ENCODE measurements around the gene DPYSL5.
"Not testable (repeated sequence)": the region's sequence is repeated elsewhere in the genome, so short reads cannot be mapped to it uniquely, and the experiment has no call there.

The DPYSL5 gene

DNA sequence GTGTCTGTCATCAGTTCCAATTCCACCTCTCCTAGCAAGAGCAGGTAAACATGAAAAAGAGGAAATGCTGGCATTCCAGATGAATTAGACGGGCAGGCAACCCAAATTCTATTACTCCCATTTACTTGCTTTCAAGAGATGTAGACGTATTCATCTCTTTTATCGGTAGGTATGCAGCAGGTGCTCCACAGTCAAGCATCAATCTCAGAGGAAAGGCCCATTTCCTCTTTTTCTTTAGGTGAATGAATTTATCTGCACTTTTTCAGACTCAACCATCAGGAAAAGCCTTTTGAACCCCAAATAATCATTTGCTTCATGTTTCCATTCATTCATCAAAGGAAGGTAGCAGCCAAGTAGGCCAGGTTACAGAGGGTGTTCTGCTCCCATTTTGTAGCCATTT, 27.9 kb downstream of the DPYSL5 start:
- DNase-seq = no peak

DNA sequence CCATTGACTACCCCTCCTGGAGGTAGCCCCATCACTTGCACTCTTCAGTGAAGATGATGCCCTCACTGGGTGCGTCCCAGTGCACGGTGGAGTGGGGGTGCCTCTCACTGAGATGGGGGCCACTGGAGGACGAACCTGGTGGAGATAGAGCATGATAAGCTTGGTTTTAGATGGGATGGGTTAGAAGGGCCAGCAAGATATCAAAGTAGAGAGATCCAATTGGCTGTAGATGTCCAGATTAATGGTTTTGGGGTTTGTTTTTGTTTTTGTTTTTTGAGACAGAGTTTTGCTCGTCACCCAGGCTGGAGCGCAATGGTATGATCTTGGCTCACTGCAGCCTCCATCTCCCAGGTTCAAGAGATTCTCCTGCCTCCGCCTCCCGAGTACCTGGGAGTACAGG, 28.3 kb downstream of the DPYSL5 start:
- no peak for DNase-seq

- DNase-seq = no peak
Measured at GRCh38 chr2:26877276-26877675, 29.3 kb downstream of the DPYSL5 start.

GRCh38 chr2:26880161-26880560, 32.2 kb downstream of the DPYSL5 start:
- DNase-seq = no peak

DNA sequence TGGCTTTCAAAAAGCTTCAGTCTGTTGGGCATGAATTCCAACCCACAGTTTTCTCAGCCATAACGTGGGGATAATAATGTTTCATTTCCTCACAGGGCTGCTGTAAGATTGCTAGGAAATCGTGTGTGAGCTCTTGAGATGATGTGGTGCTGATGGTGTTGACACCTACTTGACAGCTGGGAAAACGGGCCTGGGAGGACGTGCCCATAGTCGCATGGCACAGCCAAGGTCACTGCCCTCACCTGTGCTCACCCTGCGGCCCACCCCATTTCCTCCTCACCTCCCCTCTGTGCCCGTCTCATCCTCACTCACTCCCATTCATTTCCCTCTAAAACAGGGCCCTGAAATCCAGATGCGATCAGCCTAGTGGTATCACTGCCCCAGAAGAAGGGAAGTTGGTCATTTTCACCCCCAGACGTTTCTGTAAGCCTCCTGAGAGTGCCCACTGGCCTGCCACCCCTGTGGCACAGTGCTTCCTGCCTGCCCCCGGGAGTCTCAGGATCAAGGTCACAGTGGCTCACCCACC, 33.0 kb downstream of the DPYSL5 start:
- DNase-seq = no peak

- not testable (repeated sequence) for DNase-seq
Measured at GRCh38 chr2:26882220-26882619, 34.3 kb downstream of the DPYSL5 start.

DNA sequence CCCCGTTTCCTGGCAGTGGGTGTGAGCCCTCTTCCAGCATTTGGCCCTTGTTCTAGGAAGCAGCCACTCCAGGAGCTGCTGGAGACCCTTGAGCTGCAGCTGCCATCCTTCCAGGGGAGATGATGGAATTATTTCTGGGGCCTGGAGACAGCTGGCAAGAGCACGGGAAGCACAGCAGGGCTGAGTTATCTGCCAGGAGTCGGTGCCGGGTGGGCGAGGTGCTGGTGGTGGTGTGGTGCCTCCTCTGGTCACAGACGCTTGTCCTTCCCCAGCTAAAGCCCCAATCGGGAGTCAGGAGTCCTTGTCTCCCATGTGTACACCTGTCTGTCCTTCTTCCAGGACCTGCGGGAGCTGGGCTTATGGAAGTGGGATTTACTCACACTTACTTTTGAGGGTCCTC, 36.0 kb downstream of the DPYSL5 start:
- no peak for DNase-seq

GRCh38 chr2:26884486-26884885, 36.6 kb downstream of the DPYSL5 start:
- DNase-seq = no peak

DNA sequence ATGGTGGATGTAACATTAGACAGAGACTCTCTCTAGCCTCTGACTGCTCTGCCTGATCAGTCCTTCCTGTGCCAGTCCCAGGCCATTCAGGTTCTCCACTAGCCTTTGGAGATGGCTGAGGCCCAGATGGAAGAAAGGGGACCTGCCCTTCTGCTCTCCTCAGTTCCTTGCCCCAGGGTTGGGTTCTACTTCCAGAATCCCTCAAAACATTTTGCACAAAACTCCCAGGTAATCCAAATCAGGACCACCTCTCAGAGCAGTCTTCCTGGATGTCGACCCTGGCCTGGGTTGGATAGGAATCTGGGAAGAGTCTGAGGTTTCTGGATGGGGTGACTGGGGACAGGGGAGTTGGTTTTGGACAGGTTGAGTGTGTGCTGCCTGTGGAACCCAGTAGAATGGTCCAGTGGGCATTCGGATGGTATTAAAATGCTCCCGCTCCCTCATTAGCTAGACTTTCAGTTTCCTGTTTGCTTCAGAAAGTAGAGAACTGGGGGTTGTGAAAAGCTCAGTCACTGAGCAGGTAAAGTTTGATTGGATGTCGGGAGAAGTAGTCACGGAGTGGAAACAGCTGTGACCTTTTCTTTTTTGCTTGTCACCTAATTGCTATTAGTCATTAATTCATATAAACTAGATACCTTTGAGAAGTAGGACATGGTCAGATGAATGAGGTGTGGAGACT, 37.9 kb downstream of the DPYSL5 start:
- no peak for DNase-seq

DNA sequence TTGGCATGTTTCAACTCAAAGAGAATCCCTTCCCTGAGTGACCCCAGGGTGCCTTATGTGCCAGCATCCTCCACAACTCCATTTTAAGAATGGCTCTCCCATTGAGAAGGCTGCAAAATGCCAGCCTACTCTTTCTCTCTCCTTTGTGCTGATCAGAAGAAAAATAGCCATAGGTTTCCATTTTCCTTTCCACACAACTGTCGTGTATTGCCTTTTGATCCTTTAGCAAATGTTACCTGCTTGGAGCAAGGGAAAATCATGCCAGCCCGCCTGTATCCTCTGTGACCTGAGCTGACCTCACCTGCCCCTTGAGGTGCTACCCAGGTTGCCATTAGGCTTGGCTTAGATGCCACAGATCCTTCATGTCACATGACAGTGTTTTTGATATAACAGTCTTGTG, 38.8 kb downstream of the DPYSL5 start:
- DNase-seq = no peak

DNA sequence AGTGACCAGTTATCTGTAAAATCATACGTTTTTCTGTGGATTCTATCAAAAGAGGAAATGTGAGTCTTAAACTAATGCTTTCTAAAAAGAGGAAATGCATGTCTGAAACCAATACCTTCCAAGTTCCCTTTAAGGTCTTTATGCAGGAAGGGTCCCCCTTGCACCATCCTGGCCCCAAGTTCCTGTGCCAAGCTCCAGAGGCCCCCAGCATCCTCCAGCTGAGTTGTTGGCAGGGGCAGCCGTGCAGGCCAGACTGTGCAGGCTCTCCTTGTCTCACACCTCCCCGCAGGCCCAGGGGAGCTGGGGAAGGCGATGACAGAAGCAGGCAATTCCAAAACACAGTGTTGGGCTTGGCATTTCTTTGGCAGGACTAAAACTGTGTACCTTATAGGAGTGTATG, 39.2 kb downstream of the DPYSL5 start:
- DNase-seq = no peak

DNA sequence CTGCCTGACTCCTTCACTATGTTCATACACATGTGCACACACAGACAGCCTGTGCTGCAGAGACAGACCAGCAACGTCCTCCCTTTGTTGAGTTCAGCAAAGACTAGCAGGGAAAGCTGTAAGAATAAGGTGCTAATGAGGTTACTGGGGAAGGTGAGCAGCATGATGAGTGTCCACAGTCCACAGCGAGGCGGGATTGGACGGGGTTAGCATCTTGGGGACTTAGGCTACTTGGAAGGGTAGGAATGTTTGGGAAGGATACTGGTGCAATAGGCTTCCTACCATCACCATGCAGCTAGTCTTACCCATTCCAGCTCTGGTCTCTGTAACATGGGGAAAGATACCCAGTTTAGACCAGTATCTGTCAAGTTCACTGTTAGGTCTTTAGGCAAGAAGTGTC, 41.9 kb downstream of the DPYSL5 start:
- DNase-seq = no peak

DNA sequence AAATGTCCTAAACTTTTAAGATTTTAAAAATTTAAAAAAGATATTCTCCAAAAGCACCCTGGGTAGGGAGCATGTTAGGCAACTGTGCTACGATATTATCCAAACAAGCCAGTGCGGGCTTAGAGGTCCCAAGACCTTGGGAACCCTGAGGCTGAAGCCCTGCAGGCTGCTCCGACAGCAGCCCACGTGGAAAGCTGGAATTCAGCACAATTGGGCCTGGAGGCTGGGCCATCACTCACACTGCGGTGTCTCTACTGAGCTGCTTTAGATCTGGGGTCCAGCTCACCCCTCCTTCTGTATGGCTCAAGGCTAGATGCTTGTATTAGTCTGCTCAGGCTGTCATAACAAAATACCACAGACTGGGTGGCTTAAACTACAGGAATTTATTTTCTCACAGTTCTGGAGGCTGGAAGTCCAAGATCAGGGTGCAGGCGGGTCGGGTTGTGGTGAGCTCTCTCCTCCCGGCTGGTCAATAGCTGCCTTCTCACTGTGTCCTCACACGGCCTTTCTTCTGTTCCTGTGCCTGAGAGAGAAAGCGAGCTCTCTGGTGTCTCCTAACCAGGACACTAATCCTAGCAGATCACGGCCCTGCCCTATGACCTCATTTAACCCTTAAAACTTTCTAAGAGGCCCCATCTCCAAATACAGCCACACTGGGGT, 42.5 kb downstream of the DPYSL5 start:
- DNase-seq = no peak

GRCh38 chr2:26892133-26892532, 44.2 kb downstream of the DPYSL5 start:
- DNase-seq = no peak

GRCh38 chr2:26892922-26893524, 45.1 kb downstream of the DPYSL5 start:
- no peak for DNase-seq

DNA sequence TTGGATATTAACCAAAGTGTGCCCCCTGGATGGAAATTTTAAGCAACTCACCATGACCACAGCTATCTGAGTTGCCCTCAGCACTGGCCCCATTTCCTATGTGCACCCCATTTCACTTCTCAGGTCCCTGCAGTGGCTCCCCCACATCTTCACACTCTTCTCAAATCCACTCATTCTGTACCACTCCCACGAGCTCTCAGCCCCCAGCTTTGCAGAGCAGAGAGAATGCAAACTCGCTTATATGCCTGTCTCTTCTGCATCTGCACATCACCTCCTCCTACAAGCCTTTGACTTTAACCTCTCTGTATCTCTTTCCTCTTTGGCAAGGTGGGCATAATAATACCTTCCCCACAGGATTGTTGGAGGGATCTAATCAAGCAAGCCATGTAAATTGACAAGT, 46.2 kb downstream of the DPYSL5 start:
- no peak for DNase-seq

DNA sequence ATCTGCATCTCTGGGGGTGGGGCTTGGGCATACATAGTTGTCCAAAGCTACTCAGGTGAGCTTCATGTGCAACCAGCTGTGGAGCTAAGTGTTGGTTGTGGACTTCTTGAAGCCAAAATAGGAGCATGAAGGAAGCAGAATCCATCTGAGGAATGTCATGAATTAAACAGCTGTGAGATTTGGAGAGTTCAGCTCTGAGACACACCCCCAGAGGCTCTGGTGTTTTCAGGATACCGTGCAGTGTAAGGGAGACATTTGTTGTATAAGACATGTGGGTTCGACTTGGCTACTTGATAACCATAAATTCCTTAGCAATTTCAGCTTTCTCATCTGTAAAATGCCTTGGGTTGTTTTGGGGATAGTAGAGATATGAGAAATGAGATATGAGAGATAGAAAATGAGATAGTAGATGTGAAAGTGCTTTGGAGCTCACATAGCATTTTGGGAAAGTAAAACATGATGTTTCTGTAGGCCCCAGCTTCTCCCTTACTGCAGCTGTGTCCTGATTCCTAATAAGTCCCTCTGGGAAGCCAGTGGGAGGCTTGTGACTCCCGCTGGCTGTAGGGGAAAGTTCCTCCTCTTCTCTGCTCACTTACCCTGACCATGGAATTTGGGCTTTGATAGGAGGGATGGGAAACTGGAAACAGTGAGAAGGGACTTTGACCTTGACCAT, 50.0 kb downstream of the DPYSL5 start:
- no peak for DNase-seq

GRCh38 chr2:26898480-26899078, 50.6 kb downstream of the DPYSL5 start:
- DNase-seq = no peak

DNA sequence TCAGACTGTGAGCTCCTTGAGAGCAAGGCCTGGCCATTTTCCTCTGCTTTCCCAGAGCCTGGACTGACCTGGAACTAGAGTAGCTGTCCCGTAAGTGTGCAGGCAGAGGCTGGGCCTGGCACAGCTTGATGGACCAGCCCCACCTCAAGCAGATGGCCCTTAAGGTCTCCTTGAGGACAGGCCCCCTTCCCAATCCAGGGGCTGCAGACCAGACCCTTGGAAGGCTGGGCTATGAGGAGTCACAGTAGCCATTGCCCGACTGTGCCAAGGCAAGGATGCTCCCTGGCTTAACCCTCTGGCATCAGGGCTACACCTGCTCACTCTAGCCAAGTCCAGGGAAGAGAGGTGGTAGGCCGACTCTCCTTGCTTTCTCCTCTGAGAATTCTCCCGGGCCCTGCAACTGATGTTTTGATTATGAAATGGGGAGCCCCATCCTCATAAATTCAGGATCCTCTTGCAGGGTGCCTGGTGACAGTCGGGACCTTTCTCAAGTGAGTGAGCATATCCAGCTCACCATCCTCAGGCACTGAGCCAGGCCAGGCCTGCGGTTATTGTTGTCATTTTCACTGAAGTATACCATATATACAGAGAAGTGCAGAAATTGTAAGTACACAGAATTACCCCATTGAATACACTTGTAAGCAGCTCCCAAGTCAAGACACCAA, 51.7 kb downstream of the DPYSL5 start:
- DNase-seq = no peak

DNA sequence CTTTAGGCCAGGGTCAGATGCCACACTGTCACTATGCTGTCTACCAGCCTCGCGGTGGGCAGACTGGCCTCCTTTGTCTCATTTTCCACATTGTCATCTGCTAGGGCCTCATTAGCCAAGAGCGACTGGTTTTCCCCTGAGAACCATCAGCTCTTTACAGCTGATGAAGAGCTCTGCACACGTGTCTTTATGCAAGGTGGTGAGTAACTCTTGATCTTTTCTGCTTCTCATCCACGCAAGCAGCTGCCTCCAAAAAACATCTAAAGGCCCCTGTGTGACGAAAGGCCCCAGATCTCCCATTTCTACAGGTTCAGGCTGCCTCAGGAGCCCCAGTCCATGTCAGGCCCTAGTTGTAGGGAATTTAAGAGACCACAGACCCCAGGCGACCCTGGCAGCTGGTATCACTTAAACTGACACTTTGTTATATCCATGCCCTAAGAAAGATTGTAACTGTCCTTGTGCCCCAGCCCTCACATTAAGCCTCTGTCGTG, 52.9 kb downstream of the DPYSL5 start:
- DNase-seq = no peak

GRCh38 chr2:26901326-26902183, 53.6 kb downstream of the DPYSL5 start:
- DNase-seq = no peak

- no peak for DNase-seq
Measured at GRCh38 chr2:26903676-26904075, 55.7 kb downstream of the DPYSL5 start.
